Large intestine (tissue), 3 donors: Measurements from ENCODE around the gene TINCR. TPM values are rescaled to one million over a fixed set of nuclear protein-coding genes. Genes with fewer than 3 reads are reported as not detected.
A peak's percentile ranks its signal among the peaks of the same experiment; 100 is the strongest.

Experiments used
- DNase-seq, 2 donors: peaks; one replicate each; pipeline versions ENCODE4 v3.0.0 to v3.0.0-alpha.2; 2013
- H3K27ac ChIP-seq: one replicate; pipeline ENCODE4 v1.5.1; 2013; ENCODE audit warnings: low read length
- H3K27me3 ChIP-seq: 2 replicates; pipeline ENCODE4 v1.6.1; 2013; ENCODE audit warnings: low read length; ENCODE audit not compliant: control insufficient read depth, insufficient read depth
- H3K36me3 ChIP-seq: 2 replicates; pipeline ENCODE4 v1.6.1; 2013; ENCODE audit warnings: low read length; ENCODE audit not compliant: control insufficient read depth, insufficient read depth
- H3K4me1 ChIP-seq: one replicate; pipeline ENCODE4 v1.6.1; 2013; ENCODE audit warnings: low read length; ENCODE audit not compliant: control insufficient read depth, insufficient read depth
- H3K4me3 ChIP-seq: one replicate; pipeline ENCODE4 v1.5.1; 2013; ENCODE audit warnings: low read length
- H3K9me3 ChIP-seq: one replicate; pipeline ENCODE4 v1.6.1; 2013; ENCODE audit warnings: mild to moderate bottlenecking, low read depth, low read length, moderate library complexity; ENCODE audit not compliant: control insufficient read depth
- WGBS: methylation state at CpG from one replicate; pipeline ENCODE4 v1.1.5; 2013; ENCODE audit warnings: low lambda C conversion rate; ENCODE audit not compliant: insufficient coverage; 5-methylcytosine and 5-hydroxymethylcytosine counted together
- polyA plus RNA-seq: library from polyadenylated mRNA; unstranded; fragments of 120-200 nt; gene quantifications from one replicate; pipeline ENCODE4 v1.2.1, GENCODE V29; 2013

Gene TINCR
- polyA plus RNA-seq, 1 donor, result 0.58 TPM

- no peak for DNase-seq
- Histone ChIP-seq H3K4me3 (no peak overlapping the region), H3K9me3 (no peaks in the 10 kb centered on the region), H3K27me3 (peaks cover 9% of the 10 kb centered on the region), H3K27ac (no peak overlapping the region), H3K36me3 (no peaks in the 10 kb centered on the region), H3K4me1 (no peaks in the 10 kb centered on the region)
- no CpG with 5 or more reads among the region's 19 CpGs for WGBS
Observed at GRCh38 chr19:5560156-5560555, 7.6 kb downstream of the TINCR start.

GRCh38 chr19:5559804-5560133, 8.0 kb downstream of the TINCR start:
- no peaks in the 10 kb centered on the region for H3K9me3 ChIP-seq
- H3K27me3 ChIP-seq, result peaks cover 5% of the 10 kb centered on the region
- WGBS, result no CpG with 5 or more reads among the region's 3 CpGs
- H3K27ac ChIP-seq, result no peak overlapping the region
- no peaks in the 10 kb centered on the region for H3K4me1 ChIP-seq
- H3K4me3 ChIP-seq, result no peak overlapping the region
- H3K36me3 ChIP-seq, result no peaks in the 10 kb centered on the region
- no peak for DNase-seq

DNA sequence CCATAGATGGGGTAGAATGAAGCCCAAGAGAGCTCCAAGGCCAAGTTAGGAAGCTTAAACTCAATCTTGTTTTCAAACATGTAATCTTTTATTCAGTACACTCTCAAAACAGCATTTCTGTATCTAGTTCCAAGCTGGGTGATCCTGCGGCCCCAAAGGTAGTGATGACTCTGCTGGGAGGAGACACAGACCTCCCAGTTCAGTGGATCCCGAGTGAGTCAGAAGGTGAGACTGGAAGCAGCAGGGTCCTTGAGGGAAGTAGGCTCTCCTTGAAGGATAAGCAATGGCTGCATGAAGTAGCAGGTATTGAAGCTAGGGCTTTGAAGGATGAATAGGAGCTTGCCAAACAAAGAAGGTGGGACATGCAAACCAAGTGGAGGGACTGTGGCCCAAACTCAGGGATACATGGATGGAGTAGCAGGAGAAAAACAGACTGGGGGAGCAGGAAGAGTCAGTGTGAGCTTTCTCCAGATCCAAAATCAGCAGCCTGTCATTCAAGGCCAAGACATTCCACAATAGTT, 9.6 kb downstream of the TINCR start:
- Histone ChIP-seq H3K4me1 (no peaks in the 10 kb centered on the region), H3K27me3 (peaks cover 9% of the 10 kb centered on the region), H3K9me3 (no peaks in the 10 kb centered on the region), H3K27ac (no peak overlapping the region), H3K4me3 (no peak overlapping the region), H3K36me3 (no peaks in the 10 kb centered on the region)
- DNase-seq, result no peak
- no CpG with 5 or more reads among the region's 2 CpGs for WGBS

- Histone ChIP-seq H3K4me3 (no peak overlapping the region), H3K36me3 (no peaks in the 10 kb centered on the region), H3K27me3 (peaks cover 9% of the 10 kb centered on the region), H3K27ac (no peak overlapping the region), H3K9me3 (no peaks in the 10 kb centered on the region), H3K4me1 (no peaks in the 10 kb centered on the region)
- DNase-seq, result no peak
- WGBS, result no CpG with 5 or more reads among the region's 13 CpGs
Observed at GRCh38 chr19:5557691-5558090, 10.1 kb downstream of the TINCR start.

DNA sequence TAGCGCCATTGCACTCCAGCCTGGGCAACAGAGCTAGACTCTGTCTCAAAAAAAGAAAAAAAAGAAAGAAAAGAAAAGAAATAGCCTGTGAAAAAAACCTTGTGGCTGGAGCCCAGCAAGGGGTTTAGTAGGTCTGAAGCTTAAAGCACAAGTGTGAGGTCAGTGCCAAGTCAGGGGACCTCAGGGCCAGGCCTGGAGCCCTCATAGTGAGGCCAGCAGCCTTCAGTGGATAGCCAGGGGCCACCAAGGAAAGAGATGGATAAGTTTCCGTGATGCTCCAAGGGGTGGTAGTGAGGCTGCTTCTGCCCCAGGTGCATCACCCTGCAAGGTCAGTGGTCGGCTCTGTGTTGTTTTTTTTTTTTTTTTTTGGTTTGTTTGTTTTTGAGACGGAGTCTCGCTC, 12.9 kb downstream of the TINCR start:
- no CpG with 5 or more reads among the region's 5 CpGs for WGBS
- peaks cover 9% of the 10 kb centered on the region for H3K27me3 ChIP-seq
- DNase-seq, result no peak
- H3K4me3 ChIP-seq, result no peak overlapping the region
- H3K9me3 ChIP-seq, result no peaks in the 10 kb centered on the region
- no peaks in the 10 kb centered on the region for H3K36me3 ChIP-seq
- H3K4me1 ChIP-seq, result no peaks in the 10 kb centered on the region
- H3K27ac ChIP-seq, result no peak overlapping the region

DNA sequence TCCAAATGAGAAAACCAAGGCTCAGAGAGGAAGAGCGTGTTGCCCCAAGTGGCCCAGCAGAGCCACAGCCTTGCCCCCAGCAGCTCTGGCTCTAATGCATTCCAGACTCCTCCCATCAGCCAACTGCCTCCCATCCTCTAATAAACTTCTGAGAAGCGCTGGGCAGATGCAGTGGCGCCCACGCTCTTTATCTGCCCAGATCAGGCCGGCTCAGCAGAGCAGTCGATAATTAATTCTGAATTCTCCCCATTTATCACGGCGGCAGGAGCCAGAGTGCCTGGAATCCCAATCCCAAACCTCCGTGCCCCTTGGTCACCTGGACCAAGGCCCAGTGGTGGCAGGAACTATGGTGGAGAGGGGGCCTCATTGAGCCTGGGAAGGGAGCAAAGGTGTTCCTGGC, 13.9 kb downstream of the TINCR start:
- DNase-seq, result no peak
- no peak overlapping the region for H3K4me3 ChIP-seq
- no peaks in the 10 kb centered on the region for H3K36me3 ChIP-seq
- no CpG with 5 or more reads among the region's 9 CpGs for WGBS
- no peaks in the 10 kb centered on the region for H3K9me3 ChIP-seq
- H3K27ac ChIP-seq, result no peak overlapping the region
- peaks cover 9% of the 10 kb centered on the region for H3K27me3 ChIP-seq
- no peaks in the 10 kb centered on the region for H3K4me1 ChIP-seq

DNA sequence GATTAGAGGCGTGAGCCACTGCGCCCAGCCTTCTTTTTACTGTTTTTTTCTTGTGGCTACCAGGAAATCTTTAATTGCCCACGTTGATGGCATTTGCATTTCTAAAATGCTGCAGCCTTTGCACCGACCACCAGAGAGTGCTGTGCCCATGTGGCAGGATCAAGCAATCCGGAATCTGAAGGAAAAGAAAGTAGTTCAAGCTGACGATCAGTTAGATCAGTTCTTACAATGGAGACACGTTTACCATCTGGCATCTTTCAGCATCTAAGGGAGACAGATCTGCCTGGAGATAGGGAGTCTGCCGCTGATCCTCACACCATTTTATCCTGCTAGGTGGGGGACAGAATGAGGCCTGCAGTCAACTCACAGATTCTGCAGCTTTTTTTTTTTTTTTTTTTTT, 19.9 kb downstream of the TINCR start:
- no peaks in the 10 kb centered on the region for H3K4me1 ChIP-seq

GRCh38 chr19:5545984-5546383, 21.8 kb downstream of the TINCR start:
- DNase-seq, result no peak
- Histone ChIP-seq H3K27me3 (no peaks in the 10 kb centered on the region), H3K4me1 (no peaks in the 10 kb centered on the region), H3K36me3 (no peaks in the 10 kb centered on the region), H3K27ac (no peak overlapping the region), H3K4me3 (no peak overlapping the region), H3K9me3 (no peaks in the 10 kb centered on the region)
- WGBS, result no CpG with 5 or more reads among the region's 4 CpGs

More for the DNA sequence above, 19.9 kb downstream of the TINCR start:
- no peak overlapping the region for H3K4me3 ChIP-seq
- peak in 1 of 2 donors; percentile 23 for DNase-seq
- H3K27ac ChIP-seq, result no peak overlapping the region
- no peaks in the 10 kb centered on the region for H3K9me3 ChIP-seq
- H3K36me3 ChIP-seq, result no peaks in the 10 kb centered on the region
- no CpG with 5 or more reads among the region's 8 CpGs for WGBS
- no peaks in the 10 kb centered on the region for H3K27me3 ChIP-seq

DNA sequence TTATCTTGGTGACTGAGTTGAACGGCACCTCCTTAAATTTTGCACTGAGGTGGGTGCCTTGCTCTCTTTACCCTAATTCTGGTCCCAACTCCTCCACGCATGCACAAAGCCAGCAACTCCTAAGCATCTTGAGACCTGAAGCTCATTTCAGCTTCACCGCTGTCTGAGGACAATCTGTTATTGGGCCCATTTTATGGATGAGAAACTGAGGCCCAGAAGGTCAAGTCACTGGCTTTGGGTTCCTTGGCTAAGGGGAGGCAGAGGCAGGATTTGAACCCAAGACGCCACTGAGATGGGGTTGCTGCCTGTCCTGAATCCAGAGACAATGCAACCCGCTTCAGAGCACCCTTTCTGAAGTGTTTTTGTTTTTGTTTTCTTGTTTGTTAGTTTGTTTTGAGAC, 22.7 kb downstream of the TINCR start:
- no peaks in the 10 kb centered on the region for H3K9me3 ChIP-seq
- no peaks in the 10 kb centered on the region for H3K27me3 ChIP-seq
- no peak overlapping the region for H3K4me3 ChIP-seq
- no peaks in the 10 kb centered on the region for H3K4me1 ChIP-seq
- DNase-seq, result no peak
- H3K36me3 ChIP-seq, result no peaks in the 10 kb centered on the region
- H3K27ac ChIP-seq, result no peak overlapping the region
- WGBS, result no CpG with 5 or more reads among the region's 5 CpGs

DNA sequence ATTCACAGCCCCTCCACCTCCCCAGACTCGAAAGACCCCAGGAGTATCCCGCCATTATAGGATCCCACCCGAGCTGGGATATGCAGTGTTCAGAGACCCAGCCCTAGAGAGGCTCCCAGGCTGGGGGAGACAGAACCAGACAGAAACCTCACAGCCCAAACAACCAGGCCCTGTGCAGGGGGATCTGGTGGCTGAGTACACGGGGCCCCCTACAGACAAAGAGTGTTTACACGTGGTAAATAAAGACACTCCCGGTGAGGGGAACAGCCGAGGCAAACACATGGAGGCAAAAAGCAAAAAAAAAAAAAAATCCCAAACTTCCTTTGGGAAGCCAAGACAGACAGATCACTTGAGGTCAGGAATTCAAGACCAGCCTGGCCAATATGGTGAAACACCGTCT, 25.1 kb downstream of the TINCR start:
- DNase-seq, result no peak
- H3K27ac ChIP-seq, result no peak overlapping the region
- WGBS, result no CpG with 5 or more reads among the region's 8 CpGs

DNA sequence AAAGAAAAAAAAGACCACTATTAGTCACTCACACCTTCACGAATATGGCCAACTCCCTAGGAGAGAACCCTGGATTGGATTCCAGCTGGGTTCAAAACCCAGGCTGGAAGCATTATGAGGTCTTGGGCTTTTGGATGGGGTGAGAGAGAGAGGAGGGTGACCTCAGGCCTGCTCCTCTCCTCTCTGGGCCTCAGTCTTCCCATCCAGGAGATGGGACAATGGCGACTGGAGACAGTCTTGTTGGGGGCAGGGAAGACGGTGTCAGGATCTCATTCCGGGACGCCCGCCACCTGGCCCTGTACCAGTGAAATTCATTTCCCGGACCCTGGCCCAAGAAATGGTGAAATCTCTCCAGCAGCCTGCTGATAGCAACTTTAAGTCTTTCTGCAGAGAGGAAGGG, 26.3 kb downstream of the TINCR start:
- no peak overlapping the region for H3K27ac ChIP-seq
- peaks cover 5% of the 10 kb centered on the region for H3K27me3 ChIP-seq
- WGBS, result no CpG with 5 or more reads among the region's 7 CpGs
- H3K4me1 ChIP-seq, result no peaks in the 10 kb centered on the region
- H3K9me3 ChIP-seq, result no peaks in the 10 kb centered on the region
- no peaks in the 10 kb centered on the region for H3K36me3 ChIP-seq
- H3K4me3 ChIP-seq, result no peak overlapping the region
- DNase-seq, result no peak

More for the DNA sequence above, 25.1 kb downstream of the TINCR start:
- H3K36me3 ChIP-seq, result no peaks in the 10 kb centered on the region
- no peaks in the 10 kb centered on the region for H3K9me3 ChIP-seq
- no peak overlapping the region for H3K4me3 ChIP-seq
- H3K4me1 ChIP-seq, result no peaks in the 10 kb centered on the region
- no peaks in the 10 kb centered on the region for H3K27me3 ChIP-seq
